Measurements from ENCODE around the gene NKX1-1.

GRCh38 chr4:1376391-1376840 is 29.8 kb downstream of the NKX1-1 start:
- no peak for TF ChIP-seq CTCF (conservative IDR thresholded peaks at IDR 0.05; ENCODE audit: low read depth in 2 of 2)
- TF ChIP-seq EZH2 (IDR thresholded peaks at IDR 0.05; ENCODE audit: low read depth, unreplicated experiment), result no peak
- no peak for TF ChIP-seq CREB1 (CRISPR knock-in tag; IDR thresholded peaks at IDR 0.05; ENCODE audit: low read depth)
- TF ChIP-seq REST (IDR thresholded peaks at IDR 0.05; ENCODE audit: unreplicated experiment), result no peak
- TF ChIP-seq EZH2phosphoT487 (IDR thresholded peaks at IDR 0.05; ENCODE audit: unreplicated experiment), result no peak
- no peak for TF ChIP-seq POLR2AphosphoS5 (IDR thresholded peaks at IDR 0.05; ENCODE audit: low read depth)
- no peak for TF ChIP-seq STAT1 (IDR thresholded peaks at IDR 0.05; ENCODE audit: unreplicated experiment)
- TF ChIP-seq ETS1 (IDR thresholded peaks at IDR 0.05), result no peak
- no peak for TF ChIP-seq ZNF114 (CRISPR knock-in tag; IDR thresholded peaks at IDR 0.05)
